GM19023 (cell line): ENCODE measurements around the gene MALAT1.
A peak's percentile ranks its signal among the peaks of the same experiment; 100 is the strongest.
"Not testable (repeated sequence)": the region's sequence is repeated elsewhere in the genome, so short reads cannot be mapped to it uniquely, and the experiment has no call there.

Source experiments
- ATAC-seq: cut with Tn5 transposase; IDR thresholded peaks from one replicate; pipeline ENCODE4 v1.9.1; 2021; ENCODE audit warnings: mild to moderate bottlenecking, moderate library complexity; ENCODE audit not compliant: unreplicated experiment

Gene MALAT1

DNA sequence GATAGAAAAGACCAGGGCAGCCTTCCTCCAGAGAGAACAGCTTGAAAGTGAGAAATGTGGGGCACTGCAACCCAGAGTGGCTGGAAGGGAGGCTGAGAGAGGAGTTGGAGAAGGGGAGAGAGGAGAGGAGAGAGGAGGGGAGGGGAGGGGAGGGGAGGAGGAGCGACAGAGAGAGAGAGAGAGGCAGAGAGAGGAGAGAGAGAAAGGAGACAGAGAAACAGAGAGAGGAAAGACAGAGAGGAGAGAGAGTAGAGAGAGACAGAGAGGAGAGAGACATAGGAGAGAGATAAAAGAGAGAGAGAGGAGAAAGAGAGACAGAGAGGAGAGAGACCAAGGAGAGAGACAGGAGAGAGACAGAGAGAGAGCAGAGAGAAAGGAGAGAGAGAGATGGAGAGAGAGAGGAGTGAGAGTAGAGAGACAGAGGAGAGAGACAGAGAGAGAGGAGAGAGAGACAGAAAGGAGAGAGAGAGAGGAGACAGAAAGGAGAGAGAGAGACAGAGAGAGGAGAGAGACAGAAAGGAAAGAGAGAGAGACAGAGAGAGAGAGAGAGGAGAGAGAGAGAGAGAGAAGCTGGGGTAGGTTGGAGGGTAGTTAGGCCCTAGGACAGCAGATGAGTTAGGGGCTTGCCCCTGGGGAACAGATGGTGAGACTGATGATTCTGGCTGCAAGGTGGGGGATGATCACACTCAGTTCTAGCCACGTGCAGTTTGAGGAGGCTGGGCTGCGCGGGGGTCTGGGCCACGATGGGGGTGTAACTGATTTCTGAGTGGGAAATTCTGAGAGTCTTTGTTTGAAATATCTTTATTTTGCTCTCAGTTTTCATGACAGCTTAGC is 17.5 kb downstream of the MALAT1 start:
- no peak for ATAC-seq

DNA sequence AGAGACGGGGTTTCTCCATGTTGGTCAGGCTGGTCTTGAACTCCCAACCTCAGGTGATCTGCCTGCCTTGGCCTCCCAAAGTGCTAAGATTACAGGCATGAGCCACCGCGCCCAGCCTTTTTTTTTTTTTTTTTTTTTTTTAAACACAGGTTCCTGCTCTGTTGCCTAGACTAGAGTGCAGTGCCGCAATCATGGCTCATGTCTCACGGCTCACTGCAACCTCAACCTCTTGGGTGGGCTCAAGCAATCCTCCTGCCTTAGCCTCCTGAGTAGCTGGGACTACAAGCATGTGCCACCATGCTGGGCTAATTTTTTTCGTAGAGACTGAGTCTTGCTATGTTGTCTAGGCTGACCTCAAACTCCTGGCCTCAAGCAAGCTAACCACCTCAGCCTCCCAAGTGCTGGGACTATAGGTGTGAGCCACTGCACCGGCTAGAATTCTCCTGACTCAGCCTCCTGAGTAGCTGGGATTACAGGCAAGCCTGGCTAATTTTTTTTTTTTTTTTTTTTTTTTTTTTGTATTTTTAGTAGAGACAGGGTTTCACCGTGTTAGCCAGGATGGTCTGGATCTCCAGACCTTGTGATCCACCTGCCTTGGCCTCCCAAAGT is 20.2 kb downstream of the MALAT1 start:
- ATAC-seq = not testable (repeated sequence)

DNA sequence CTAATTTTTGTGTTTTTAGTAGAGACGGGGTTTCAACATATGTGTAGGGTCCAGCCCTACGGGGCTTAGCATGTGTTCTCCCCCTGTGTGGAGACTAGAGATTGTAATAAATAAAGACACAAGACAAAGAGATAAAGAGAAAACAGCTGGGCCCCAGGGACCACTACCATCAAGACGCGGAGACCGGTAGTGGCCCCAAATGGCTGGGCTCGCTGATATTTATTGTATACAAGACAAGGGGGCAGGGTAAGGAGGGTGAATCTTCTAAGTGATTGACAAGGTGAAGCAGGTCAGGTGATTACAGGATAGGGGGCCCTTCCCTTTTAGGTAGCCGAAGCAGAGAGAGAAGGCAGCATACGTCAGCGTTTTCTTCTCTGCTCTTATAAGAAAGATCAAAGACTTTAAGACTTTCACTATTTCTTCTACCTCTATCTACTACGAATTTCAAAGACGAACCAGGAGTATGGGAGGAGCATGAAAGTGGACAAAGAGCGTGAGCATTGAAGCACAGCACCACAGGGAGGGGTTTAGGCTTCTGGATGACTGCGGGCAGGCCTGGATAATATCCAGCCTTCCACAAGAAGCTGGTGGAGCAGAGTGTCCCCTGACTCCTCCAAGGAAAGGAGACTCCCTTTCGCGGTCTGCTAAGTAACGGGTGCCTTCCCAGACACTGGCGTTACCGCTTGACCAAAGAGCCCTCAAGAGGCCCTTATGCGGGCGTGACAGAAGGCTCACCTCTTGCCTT is 23.1 kb downstream of the MALAT1 start:
- not testable (repeated sequence) for ATAC-seq

DNA sequence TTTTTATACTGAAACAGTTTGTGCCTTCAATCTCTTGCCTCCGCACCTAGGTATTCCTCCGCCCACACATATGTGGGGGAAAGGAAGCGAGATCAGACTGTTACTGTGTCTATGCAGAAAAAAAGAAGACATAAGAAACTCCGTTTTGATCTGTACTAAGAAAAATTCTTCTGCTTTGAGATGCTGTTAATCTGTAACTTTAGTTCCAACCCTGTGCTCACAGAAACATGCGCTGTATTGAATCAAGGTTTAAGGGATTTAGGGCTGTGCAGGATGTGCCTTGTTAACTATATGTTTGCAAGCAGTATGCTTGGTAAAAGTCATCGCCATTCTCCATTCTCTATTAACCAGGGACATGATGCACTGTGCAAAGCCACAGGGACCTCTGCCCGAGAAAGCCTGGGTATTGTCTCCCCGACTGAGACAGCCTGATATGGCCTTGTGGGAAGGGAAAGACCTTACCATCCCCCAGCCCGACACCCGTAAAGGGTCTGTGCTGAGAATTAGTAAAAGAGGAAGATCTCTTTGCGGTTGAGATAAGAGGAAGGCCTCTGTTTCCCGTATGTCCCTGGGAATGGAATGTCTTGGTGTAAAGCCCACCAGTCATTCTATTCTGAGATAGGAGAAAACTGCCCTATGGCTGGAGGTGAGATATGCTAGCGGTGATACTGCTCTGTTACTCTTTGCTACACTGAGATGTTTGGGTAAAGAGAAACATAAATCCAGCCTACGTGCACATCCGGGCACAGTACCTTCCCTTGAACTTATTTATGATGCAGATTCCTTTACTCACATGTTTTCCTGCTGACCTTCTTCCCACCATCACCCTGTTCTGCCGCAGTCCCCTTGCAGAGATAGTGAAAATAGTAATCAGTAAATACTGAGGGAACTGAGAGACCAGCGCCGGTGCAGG is 24.1 kb downstream of the MALAT1 start:
- not testable (repeated sequence) for ATAC-seq

DNA sequence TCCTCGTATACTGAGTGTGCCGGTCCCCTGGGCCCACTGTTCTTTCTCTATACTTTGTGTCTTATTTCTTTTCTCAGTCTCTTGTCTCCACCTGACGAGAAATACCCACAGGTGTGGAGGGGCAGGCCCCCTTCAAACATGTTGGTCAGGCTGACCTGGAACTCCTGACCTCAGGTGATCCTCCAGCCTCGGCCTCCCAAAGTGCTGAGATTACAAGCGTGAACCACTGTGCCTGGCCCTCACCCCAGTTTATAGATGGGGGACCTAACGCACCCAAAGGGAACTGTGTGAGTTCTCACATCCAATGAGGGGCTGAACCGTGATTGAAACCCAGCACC is 24.8 kb downstream of the MALAT1 start:
- ATAC-seq = not testable (repeated sequence)

DNA sequence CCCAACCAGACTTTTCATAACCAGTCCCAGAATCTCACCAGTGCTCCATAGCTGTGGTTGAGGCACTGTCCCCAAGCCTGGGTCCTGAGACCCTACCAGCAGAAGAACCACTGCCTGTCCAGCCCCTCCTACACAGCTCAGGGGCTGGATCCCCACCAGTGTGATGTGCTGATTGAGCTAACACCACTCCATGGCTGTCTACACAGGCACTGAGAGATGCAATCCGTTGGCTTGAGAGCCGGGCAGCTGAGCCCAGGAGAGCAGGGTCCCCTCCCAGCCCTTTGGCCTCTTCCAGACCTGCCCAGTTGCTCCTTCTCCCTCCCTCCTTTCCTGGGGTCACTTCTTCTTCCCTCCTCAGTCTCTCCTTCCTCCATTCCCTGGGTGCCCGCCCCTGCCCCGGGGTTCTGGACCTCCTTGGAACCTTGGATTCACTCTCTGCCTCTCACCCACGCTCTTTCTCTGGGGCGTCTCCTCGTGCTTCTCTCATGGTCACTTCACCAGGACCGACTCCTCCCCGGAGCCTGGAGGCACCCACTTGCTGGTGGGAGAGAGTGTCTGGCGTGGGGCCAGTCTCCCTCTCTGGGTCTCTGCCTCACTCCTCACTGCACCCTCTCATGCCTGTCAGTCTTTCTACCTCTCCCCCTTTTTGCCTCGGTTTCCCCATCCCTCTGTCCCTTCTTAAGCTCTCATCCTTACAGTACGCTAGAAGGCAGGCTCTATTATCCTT is 25.3 kb downstream of the MALAT1 start:
- ATAC-seq = no peak

DNA sequence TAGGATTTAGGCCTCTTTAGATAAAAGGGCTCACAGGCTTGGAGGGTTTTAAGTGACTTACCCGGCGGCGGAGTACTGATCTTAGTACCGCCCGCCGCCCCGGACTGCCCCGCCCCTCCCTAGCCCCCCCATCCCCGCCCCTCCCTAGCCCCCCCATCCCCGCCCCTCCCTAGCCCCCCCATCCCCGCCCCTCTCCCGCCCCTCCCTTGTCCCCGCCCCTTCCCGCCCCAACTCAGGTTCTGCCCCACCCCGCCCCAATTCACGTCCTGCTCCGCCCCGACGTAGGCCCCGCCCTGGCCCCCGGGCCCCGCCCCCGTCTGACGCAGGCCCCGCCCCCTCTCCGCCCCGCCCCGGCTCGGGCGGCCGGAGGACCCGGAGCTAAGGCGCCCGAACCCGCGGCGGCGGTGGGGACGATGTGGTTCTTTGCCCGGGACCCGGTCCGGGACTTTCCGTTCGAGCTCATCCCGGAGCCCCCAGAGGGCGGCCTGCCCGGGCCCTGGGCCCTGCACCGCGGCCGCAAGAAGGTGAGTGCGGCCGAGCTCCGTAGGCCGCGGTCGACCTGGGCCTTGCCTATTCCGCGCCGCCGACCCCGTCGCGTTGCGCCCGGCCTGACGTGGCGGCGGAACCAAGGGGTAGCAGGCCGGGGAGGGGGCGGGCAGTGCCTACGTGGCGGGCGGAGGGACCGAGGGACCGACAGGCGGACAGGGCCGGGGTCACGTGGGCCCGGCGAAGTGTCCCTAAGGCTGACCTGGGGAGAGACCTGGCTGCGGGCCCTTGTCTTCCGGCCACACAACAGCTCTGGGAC is 26.1 kb downstream of the MALAT1 start, which contains the start of gene SCYL1:
Gene SCYL1, plus strand, starts transcription at position 343 of the 805 bp plus-strand sequence. Its CDS starts 71 bp downstream, at position 414.
- peak; percentile 62 for ATAC-seq

DNA sequence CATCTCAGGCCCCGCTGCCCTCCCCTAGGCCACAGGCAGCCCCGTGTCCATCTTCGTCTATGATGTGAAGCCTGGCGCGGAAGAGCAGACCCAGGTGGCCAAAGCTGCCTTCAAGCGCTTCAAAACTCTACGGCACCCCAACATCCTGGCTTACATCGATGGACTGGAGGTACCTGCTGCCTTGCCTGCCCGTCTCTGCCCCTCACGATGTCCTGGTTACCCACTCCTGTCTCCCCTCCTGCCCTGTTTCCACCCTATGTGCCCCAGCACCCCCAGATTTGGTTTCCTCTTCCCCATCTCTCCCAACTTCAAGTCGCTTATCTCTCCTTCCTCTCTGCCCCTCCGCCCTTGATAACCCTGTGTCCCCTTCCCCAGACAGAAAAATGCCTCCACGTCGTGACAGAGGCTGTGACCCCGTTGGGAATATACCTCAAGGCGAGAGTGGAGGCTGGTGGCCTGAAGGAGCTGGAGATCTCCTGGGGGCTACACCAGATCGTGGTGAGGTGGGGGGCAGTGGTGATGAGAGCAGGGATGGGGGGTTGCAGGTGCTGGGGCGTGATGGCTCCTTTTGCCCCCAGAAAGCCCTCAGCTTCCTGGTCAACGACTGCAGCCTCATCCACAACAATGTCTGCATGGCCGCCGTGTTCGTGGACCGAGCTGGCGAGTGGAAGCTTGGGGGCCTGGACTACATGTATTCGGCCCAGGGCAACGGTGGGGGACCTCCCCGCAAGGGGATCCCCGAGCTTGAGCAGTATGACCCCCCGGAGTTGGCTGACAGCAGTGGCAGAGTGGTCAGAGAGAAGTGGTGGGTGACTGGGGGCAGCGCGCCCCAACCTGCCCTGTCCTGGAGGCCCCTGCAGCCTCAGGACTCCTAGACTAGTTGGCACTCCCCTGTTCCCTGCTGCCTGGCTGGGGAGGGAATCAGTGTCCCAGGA is 27.0 kb downstream of the MALAT1 start:
- no peak for ATAC-seq

DNA sequence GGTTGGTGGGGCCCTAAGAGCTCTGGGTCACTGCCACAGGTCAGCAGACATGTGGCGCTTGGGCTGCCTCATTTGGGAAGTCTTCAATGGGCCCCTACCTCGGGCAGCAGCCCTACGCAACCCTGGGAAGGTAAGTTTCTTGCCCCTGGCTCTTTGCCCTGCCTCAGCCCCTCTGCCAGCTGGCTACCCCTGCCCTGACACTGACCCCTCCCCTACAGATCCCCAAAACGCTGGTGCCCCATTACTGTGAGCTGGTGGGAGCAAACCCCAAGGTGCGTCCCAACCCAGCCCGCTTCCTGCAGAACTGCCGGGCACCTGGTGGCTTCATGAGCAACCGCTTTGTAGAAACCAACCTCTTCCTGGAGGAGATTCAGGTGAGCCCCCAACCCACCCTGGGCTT is 27.9 kb downstream of the MALAT1 start:
- ATAC-seq = no peak

DNA sequence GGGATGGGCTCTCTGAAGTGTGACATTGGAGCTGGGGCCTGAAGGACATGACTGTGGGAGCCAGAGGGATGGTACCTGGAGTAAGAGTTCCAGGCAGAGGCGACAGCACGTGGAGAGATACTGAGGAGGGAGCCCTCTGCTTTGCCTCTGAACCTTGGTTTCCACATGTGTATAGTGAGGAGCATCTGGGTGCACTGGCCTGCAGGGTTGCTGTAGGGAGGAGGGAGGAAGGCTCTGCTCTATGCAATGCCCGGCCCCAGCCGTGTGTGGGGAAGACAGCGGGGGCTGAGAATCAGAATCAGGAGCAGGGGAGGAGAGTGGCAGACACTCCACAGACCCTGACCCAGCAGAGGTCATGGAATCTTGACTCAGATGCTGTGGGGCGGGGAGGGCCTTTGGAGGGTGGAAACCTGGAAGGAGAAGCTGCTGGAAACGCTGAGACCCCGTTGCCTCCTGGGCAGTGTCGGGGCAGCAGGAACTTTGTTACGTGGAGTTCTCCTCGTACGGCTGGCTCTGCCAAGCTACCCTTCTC is 30.0 kb downstream of the MALAT1 start:
- no peak for ATAC-seq

DNA sequence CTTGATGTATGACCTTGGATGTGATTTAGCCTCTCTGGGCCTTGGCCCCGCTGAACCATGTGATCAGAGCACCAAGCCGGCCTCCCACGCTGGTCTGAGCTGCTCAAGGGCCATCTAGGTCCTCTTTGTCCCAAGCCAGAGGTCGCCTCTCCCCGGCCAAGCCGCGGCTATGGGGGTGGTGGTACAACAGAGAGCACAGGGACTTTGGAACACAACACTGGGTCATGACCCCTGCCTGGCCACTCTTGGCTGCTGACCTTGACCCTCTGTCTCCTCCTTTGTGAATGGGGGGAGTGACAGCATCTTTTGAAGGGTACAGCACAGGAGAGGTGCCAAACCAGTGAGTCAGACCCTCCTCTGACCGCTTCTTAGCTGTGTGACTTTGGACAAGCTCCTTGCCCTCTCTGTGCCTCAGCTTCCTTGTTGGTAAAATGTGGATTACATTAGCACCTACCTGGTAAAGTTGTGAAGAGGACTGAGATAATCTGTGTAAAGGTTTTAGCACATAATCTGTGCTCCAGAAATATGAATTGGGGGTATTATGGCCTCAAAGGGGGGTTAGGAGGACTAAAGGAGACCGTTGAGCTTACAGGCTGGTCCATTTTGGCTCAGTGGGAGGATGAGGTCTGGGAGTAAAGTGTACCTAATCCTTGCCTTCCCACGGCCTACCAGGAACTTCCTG is 30.8 kb downstream of the MALAT1 start:
- ATAC-seq = no peak

DNA sequence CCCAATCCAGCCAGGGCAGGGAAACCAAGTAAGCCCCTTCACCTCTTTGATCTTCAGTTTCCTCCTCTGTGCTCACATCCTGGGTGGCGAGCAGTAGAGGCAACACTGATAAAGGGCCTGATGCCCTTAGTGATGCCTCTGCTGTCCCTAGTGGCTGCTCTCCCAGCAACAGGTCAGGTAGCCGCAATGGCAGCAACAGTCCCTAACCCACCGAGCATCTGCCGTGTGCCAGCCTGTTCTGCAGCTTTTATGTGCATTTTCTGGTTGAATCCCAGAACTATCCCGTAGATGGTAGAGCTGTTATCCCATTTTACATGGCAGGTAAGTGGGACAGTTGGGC is 31.3 kb downstream of the MALAT1 start:
- ATAC-seq = no peak

DNA sequence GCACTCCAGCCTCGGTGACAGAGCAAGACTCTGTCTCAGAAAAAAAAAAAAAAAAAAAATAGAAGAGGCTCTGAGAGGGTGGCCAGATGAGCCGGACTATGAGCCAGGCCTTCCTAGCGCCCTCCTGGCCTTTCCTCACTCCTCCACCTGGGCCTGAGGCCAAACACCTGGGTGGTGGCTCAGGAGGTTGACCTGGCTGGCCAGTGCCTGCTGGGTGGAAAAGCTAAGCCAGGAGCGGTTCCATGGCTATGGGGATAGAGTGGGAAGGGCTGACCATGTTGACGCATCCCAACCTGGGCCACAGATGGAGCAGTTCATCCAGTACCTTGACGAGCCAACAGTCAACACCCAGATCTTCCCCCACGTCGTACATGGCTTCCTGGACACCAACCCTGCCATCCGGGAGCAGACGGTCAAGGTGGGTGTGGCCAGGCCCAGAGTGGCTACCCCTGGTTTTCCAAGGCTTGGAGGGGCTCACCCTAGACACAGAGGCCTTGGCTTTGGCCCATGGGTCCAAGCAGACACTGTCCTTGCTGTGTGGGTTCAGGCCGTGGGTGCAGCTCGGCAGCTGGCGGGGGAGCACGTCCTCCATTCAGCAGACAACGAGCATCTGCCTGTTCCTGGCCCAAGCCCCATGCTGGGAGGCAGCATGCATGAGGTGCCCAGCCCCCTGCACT is 33.7 kb downstream of the MALAT1 start:
- no peak for ATAC-seq

DNA sequence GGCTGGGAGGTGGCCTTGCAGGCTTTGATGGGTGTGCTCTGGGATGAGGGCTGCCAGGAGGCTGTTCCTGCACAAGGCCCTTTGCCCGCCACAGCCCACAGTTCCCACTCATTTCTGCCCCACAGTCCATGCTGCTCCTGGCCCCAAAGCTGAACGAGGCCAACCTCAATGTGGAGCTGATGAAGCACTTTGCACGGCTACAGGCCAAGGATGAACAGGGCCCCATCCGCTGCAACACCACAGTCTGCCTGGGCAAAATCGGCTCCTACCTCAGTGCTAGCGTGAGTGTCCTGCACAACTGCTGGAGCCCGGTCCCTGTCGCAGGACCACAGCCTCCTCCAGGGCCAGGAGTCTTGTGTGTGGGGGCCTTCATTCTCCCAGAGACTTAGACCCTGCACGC is 36.3 kb downstream of the MALAT1 start:
- ATAC-seq = no peak

DNA sequence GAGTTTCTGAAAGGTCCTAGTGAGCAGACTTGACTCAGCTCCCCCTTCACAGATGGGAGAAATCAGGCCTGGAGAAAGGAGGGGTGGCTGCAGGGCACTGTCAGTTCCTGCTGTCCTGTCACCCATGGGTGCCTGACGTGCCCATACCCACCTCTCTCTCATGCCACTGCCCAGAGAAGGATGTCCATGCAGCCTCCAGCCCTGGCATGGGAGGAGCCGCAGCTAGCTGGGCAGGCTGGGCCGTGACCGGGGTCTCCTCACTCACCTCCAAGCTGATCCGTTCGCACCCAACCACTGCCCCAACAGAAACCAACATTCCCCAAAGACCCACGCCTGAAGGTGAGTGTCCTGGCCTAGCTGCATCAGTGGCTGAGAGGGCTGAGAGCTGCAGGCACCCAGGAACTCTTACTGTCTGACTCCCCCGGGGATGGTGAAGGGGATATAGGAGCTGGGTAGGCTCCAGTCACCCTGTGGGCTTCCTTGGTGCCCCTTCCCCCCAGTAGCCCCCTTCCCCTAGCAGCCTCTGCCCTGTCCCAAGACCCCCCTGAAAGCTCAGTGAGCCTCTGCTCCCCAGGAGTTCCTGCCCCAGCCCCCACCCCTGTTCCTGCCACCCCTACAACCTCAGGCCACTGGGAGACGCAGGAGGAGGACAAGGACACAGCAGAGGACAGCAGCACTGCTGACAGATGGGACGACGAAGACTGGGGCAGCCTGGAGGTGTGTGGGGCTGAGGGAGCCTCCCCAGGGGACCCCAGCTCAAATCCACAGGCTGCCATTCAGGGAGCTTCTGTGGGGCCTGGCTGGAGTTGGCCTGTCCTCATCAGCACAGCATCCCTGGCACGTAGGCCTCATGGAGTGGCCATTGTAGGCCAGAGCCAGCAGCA is 37.8 kb downstream of the MALAT1 start:
- ATAC-seq = no peak

DNA sequence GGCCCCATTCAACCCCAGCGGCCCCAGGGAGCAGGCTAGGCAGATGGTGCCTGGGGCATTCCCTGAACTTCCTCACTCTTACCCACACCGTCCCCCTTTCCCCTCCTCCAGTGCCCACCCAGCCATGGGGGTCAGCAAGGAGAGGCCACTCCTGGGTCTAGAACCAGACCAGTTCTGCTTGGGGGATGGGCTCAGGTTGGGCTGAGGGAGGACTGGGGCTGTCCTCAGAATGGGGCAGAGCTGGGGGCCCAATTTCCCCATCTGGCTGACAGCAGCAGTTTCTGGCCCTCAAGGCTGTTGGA is 38.4 kb downstream of the MALAT1 start:
- no peak for ATAC-seq
